EH (cell line): Measurements from ENCODE around the gene PRKG2.
"Not testable (repeated sequence)": the region's sequence is repeated elsewhere in the genome, so short reads cannot be mapped to it uniquely, and the experiment has no call there.

Experiments
- DNase-seq: peaks from one replicate; pipeline ENCODE4 v3.0.0-alpha.2; 2015; ENCODE audit warnings: low read depth

The PRKG2 gene

GRCh38 chr4:81214881-81215868 lies at the start of gene PRKG2:
Gene PRKG2, minus strand, starts transcription at chr4:81215222. Its CDS starts 10,175 bp downstream, at chr4:81205047.
- DNase-seq: no peak

- DNase-seq: peak; percentile 3
These were observed 45.5 kb upstream of the PRKG2 start for GRCh38 chr4:81260443-81261101.

- DNase-seq: no peak
These were observed 44.0 kb upstream of the PRKG2 start for GRCh38 chr4:81258841-81259550.

- DNase-seq: no peak
These were observed 42.8 kb upstream of the PRKG2 start for GRCh38 chr4:81257816-81258215.

GRCh38 chr4:81257021-81257420 lies 42.0 kb upstream of the PRKG2 start:
- peak; percentile 69 for DNase-seq

- peak; percentile 32 for DNase-seq
These were observed 41.3 kb upstream of the PRKG2 start for GRCh38 chr4:81256059-81256970.

GRCh38 chr4:81255524-81255923 lies 40.5 kb upstream of the PRKG2 start:
- DNase-seq: peak; percentile 76

- DNase-seq: no peak
These were observed 35.4 kb upstream of the PRKG2 start for GRCh38 chr4:81250430-81250829.

- no peak for DNase-seq
These were observed 30.4 kb upstream of the PRKG2 start for GRCh38 chr4:81245218-81246009.

- DNase-seq: peak; percentile 7
These were observed 22.8 kb upstream of the PRKG2 start for GRCh38 chr4:81237791-81238190.

GRCh38 chr4:81235982-81236749 lies 21.1 kb upstream of the PRKG2 start:
- no peak for DNase-seq

- no peak for DNase-seq
These were observed 12.9 kb upstream of the PRKG2 start for GRCh38 chr4:81227968-81228367.

GRCh38 chr4:81227138-81227537 lies 12.1 kb upstream of the PRKG2 start:
- no peak for DNase-seq

- no peak for DNase-seq
These were observed 10.2 kb upstream of the PRKG2 start for GRCh38 chr4:81225252-81225651.

- not testable (repeated sequence) for DNase-seq
These were observed 7.1 kb upstream of the PRKG2 start for GRCh38 chr4:81222082-81222472.

- no peak for DNase-seq
These were observed 6.5 kb upstream of the PRKG2 start for GRCh38 chr4:81221303-81222081.

GRCh38 chr4:81220271-81220670 lies 5.2 kb upstream of the PRKG2 start:
- no peak for DNase-seq

GRCh38 chr4:81218206-81218605 lies 3.2 kb upstream of the PRKG2 start:
- DNase-seq: no peak

GRCh38 chr4:81217779-81218178 lies 2.8 kb upstream of the PRKG2 start:
- DNase-seq: no peak
